Skin epidermis (tissue), 12 donors: ENCODE results near the gene EDEM3.

Experiments
- H3K27ac ChIP-seq, 21 experiments: fragments of 200-600 bp; sonication (generic) in 11 of 21; one replicate each; pipeline ENCODE4 v1.5.0; 2020; ENCODE audit warnings: mild to moderate bottlenecking in 3 of 21, inconsistent platforms in 2 of 21, moderate library complexity in 2 of 21
- H3K4me3 ChIP-seq, 7 experiments: fragments of 200-600 bp; sonication (generic) in 2 of 7; one replicate each; pipeline ENCODE4 v1.5.0; 2020; ENCODE audit warnings: inconsistent platforms in 2 of 7, mild to moderate bottlenecking in 2 of 7, moderate library complexity in 1 of 7

EDEM3 gene

DNA sequence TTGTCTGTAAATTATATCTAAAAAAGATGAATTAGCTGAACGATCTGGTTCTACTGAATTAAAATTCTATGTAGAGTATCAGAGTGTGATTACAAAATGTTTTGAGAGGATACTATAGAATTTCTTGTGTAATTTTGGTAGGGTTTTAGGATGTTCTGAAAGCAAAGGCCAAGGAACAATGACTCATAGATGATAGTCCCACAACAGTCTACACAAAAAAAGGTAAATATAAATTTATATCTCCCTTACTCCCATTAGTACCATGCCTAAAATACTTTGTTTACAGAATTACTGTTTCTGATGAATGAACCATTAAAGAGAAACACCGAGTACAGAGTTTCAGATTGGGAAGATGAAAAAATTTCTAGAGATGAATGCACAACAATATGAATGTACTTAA is 9.5 kb downstream of the EDEM3 start:
- Histone ChIP-seq H3K4me3 (no peak overlapping the region), H3K27ac (no peak overlapping the region)

GRCh38 chr1:184743062-184743756 is 11.4 kb downstream of the EDEM3 start:
- H3K27ac ChIP-seq, result no peak overlapping the region
- no peak overlapping the region for H3K4me3 ChIP-seq

DNA sequence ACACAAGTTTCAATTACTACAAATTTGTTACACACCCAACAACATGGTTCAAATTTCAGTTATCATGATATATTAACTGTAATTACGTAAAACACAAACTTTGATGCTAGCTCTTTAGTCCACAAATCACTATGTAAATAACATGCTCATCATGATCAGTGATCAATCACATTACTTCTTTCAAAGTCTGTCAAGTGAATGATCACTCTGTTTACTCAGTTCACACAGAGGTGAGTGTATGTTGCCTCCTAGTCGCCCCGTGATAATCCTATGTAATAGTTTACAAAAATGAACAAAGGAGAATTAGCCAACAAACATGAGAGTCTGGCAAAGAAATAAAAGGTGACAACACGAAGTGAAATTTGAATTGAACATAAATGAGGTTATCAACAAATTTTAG is 14.3 kb downstream of the EDEM3 start:
- no peak overlapping the region for H3K4me3 ChIP-seq
- H3K27ac ChIP-seq, result no peak overlapping the region

GRCh38 chr1:184739796-184740195 is 14.9 kb downstream of the EDEM3 start:
- Histone ChIP-seq H3K27ac (no peak overlapping the region), H3K4me3 (no peak overlapping the region)

GRCh38 chr1:184739070-184739469 is 15.6 kb downstream of the EDEM3 start:
- Histone ChIP-seq H3K4me3 (no peak overlapping the region), H3K27ac (no peak overlapping the region)

DNA sequence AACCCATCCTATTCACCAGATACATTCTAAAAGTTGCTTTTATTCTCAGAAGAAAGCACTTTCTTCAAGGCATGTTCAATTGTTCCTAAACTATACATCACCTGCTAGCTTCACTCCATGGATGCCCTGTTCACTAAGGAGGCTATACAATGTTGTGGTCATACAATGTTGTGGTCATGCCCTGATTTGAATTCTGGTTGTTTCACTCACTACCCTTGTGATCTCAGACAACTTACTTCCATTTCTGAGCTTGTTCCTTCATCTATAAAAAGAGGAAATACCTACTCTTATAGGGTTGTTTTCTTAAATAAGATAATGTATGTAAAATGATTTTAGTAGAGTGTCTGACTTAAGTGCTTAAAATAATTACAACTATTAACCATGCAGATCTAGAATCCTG is 19.7 kb downstream of the EDEM3 start:
- H3K27ac ChIP-seq, result no peak overlapping the region
- no peak overlapping the region for H3K4me3 ChIP-seq

GRCh38 chr1:184724843-184725242 is 29.8 kb downstream of the EDEM3 start:
- H3K4me3 ChIP-seq, result no peak overlapping the region
- no peak overlapping the region for H3K27ac ChIP-seq

GRCh38 chr1:184716158-184716557 is 38.5 kb downstream of the EDEM3 start:
- H3K27ac ChIP-seq, result no peak overlapping the region
- H3K4me3 ChIP-seq, result no peak overlapping the region

DNA sequence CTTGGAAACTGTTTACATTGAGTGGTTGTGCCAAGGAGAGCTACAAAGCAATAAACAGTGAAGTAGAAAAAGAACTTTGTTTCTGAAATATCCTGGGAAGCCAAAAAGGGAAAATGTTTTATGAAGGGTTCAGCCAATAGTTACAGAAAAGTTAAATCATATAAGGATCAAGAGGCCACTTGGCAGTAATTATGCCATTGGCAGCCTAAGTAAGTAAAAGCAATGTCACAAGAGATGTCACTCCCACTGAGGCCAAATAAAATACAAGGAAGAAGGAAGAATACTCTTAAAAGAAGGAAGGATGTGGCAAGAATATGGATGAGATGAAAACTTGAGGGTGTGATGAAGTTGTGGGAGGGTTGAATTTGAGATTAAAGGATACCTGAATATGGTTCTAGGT is 45.2 kb downstream of the EDEM3 start:
- H3K4me3 ChIP-seq, result no peak overlapping the region

DNA sequence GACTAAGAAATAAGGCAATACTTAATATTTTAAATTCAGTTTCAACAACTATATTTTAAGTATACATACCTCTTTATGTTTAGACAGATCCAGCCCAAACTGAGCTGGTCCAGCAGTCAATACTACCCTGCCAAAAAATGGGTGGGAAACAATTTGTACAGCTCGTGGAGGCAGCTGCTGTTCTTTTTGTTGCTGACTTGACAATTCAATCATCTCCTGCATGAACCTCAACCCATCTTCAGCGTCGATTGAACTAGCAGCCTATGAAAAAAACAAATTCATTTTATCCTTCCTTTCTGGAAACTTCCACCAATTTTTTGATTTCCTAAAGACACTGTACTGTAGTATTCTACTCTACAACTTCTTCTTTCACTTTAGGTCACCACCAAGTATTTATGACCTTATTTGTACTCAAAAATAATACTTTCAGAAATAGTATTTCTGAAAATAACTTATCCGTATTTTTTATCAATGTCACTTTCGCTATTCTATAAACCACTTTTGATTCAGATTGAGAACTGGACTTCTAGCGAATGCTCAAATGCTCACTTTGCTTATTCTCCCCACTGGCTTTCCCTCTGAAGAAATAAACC is 46.5 kb downstream of the EDEM3 start:
- no peak overlapping the region for H3K27ac ChIP-seq
- no peak overlapping the region for H3K4me3 ChIP-seq

More for the DNA sequence above, 45.2 kb downstream of the EDEM3 start:
- H3K27ac ChIP-seq, result no peak overlapping the region

DNA sequence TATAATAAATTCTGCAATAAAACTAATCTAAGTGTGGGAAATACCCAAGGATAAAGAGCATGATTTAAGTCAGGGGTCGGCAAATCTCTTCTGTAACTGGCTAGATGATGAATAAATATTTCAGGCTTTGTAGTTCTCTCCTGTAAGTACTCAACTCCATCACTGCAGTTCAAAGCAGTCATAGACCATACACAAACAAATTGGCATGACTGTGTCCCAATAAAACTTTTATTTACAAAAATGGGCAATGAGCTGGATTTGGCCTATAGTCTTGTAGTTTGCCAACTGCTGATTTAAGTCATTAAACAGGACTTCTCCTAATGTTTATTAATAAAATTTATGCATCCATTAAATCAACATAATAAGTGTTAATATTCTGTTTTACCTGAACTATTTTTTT is 49.4 kb downstream of the EDEM3 start:
- Histone ChIP-seq H3K4me3 (no peak overlapping the region), H3K27ac (no peak overlapping the region)

DNA sequence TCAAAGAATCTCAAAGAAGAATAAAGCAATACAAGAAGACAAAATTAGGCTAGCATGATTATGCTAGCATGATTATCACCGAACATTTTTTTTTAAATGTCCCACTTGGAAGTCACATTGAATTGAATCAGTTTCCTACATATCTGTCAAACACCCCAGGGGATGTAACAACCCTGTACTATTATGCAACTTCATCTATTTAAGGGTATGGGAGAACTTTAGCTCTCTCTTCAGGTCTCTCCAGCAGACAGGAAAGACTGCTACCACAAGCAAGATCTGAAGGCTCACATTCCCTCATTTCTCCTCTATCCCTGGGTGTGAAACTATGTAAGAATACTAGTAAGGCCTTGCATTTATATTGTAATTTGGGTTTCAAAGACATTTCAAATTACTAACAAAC is 52.8 kb downstream of the EDEM3 start:
- no peak overlapping the region for H3K27ac ChIP-seq
- no peak overlapping the region for H3K4me3 ChIP-seq

GRCh38 chr1:184698969-184699368 is 55.7 kb downstream of the EDEM3 start:
- no peak overlapping the region for H3K27ac ChIP-seq
- H3K4me3 ChIP-seq, result no peak overlapping the region

GRCh38 chr1:184698016-184698415 is 56.6 kb downstream of the EDEM3 start:
- H3K4me3 ChIP-seq, result no peak overlapping the region

GRCh38 chr1:184696403-184696802 is 58.3 kb downstream of the EDEM3 start:
- H3K27ac ChIP-seq, result no peak overlapping the region

More at GRCh38 chr1:184698016-184698415, 56.6 kb downstream of the EDEM3 start:
- H3K27ac ChIP-seq, result no peak overlapping the region

DNA sequence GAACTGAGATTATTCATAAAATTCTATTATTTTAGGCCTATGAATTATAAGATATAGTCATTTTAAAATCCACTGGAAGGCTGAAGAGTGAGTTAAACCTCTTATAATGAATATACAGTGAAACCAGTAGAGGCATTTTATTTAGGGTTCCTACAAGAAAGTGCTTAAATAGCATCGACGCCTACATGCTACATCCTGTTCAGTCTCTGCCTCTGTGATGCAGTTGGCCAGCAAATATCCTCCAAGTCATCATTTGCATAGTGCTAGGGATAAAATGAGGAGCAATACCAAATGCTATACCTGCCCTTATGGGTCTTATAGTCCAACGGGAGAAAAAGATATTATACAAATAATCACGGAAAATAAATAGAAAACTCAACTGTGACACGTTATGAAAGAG is 59.6 kb downstream of the EDEM3 start:
- no peak overlapping the region for H3K4me3 ChIP-seq
- H3K27ac ChIP-seq, result no peak overlapping the region

More at GRCh38 chr1:184696403-184696802, 58.3 kb downstream of the EDEM3 start:
- H3K4me3 ChIP-seq, result no peak overlapping the region

DNA sequence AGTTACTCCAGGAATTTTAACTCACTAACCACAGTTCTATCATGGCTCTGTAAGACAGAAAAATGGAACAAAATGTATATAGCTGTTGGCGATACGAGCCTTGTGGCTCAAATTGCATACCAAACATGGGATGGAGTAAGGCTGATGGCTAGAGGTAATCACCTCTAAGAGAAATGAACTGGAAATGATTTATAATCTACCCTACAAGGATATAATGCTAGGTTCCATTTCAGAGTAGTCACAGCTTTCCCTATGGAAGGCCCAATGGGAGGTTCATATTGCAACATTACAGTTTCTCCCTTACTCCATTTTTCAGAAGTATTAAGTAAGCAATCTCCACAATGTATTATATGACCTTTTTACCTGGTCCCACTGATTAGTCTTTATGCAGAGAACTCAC is 61.6 kb downstream of the EDEM3 start:
- no peak overlapping the region for H3K4me3 ChIP-seq
- H3K27ac ChIP-seq, result no peak overlapping the region

DNA sequence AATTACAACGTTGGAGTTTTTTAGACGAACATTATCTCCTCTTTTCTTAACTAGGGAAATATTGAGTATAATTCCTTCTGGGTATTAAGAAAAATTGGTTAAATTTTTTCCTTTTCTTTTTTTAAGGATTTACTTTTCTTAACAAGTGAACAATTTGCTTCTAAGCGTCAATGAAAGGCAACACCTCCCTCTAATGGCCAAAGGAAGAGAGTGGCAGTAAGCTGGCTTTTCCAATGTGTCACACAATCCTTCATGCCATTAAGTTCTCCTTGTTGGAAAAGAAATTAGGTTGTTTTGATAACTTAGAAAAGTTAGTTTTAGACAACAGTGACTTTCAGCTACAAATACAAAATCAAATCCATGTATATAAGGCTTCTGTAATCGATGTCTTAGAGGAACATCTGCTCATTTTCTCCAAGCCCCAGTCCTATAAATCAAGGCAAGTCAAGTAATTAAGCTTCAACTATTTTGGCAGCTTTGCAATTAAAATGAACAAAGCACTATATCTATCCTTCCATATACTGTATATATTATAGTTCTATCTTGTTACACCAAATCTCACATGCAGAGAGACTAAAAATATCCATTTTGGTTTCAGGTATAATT is 62.8 kb downstream of the EDEM3 start:
- Histone ChIP-seq H3K4me3 (no peak overlapping the region), H3K27ac (no peak overlapping the region)

DNA sequence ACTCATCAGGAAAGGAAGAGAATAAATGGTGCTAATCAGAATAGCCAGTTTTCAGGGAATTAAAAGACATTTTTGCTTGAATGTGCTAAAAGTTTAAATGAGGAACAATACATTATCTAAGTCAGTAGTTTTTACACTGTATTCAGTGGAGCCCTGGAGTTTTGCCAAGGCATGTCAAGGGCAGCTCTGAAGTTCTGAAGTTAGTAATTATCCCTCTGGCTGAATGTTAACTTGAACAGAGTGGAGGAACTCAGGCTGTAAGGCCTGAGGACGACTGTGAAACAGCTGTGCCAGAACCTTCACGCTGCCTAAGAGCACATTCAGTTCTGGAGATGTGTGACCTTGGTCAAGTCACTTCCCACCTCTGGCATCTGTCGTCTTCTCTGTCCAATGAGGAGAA is 68.1 kb downstream of the EDEM3 start:
- no peak overlapping the region for H3K4me3 ChIP-seq
- no peak overlapping the region for H3K27ac ChIP-seq

GRCh38 chr1:184685116-184685515 is 69.5 kb downstream of the EDEM3 start:
- Histone ChIP-seq H3K27ac (no peak overlapping the region), H3K4me3 (no peak overlapping the region)

GRCh38 chr1:184684285-184685074 is 70.2 kb downstream of the EDEM3 start:
- Histone ChIP-seq H3K27ac (no peak overlapping the region), H3K4me3 (no peak overlapping the region)
